GM06990 (cell line): ENCODE results near the gene TMEM145.

Experiments used
- DNase-seq: peaks from one replicate; pipeline ENCODE4 v3.0.0-alpha.2; 2011; ENCODE audit not compliant: insufficient read length; ENCODE audit errors: extremely low read depth
- H3K27me3 ChIP-seq: replicated peaks from 2 replicates; pipeline ENCODE4 v1.6.0; 2011; ENCODE audit warnings: low read length; ENCODE audit not compliant: control insufficient read depth, insufficient read depth
- H3K36me3 ChIP-seq: 2 replicates; pipeline ENCODE4 v1.5.1; 2011; ENCODE audit warnings: low read length; ENCODE audit not compliant: control insufficient read depth, insufficient read depth
- H3K4me3 ChIP-seq: replicated peaks from 2 replicates; pipeline ENCODE4 v1.5.1; 2011; ENCODE audit warnings: low read depth, mild to moderate bottlenecking, control low read depth, low read length
- CTCF ChIP-seq: IDR thresholded peaks from 2 replicates; pipeline ENCODE4 v1.5.1; 2011; ENCODE audit warnings: low read length, control low read depth, mild to moderate bottlenecking, inconsistent platforms; ENCODE audit not compliant: insufficient read depth, poor library complexity, severe bottlenecking

TMEM145 gene

GRCh38 chr19:42293540-42293939, 19.6 kb upstream of the TMEM145 start:
- no peak for TF ChIP-seq CTCF
- Histone ChIP-seq H3K36me3 (peaks cover 56% of the 10 kb centered on the region), H3K4me3 (no peak overlapping the region), H3K27me3 (no peaks in the 10 kb centered on the region)
- DNase-seq = no peak

DNA sequence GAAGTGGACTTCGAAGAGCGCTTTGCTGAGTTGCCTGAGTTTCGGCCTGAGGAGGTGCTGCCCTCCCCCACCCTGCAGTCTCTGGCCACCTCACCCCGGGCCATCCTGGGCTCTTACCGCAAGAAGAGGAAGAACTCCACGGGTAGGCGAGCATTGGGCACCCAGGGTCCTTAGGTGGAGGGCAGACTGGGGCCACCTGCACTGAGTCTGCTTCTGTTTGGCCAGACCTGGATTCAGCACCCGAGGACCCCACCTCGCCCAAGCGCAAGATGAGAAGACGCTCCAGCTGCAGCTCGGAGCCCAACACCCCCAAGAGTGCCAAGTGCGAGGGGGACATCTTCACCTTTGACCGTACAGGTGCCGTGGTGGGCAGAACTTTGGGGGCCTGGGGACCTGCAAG, 19.2 kb upstream of the TMEM145 start:
- Histone ChIP-seq H3K36me3 (peaks cover 56% of the 10 kb centered on the region), H3K4me3 (no peak overlapping the region), H3K27me3 (no peaks in the 10 kb centered on the region)
- DNase-seq = no peak
- TF ChIP-seq CTCF = no peak

GRCh38 chr19:42294471-42295137, 18.5 kb upstream of the TMEM145 start:
- Histone ChIP-seq H3K27me3 (no peaks in the 10 kb centered on the region), H3K36me3 (peaks cover 49% of the 10 kb centered on the region), H3K4me3 (no peak overlapping the region)
- no peak for DNase-seq
- no peak for TF ChIP-seq CTCF

GRCh38 chr19:42295342-42295741, 17.8 kb upstream of the TMEM145 start:
- DNase-seq = no peak
- Histone ChIP-seq H3K27me3 (no peaks in the 10 kb centered on the region), H3K4me3 (no peak overlapping the region), H3K36me3 (peaks cover 42% of the 10 kb centered on the region)
- TF ChIP-seq CTCF = no peak

DNA sequence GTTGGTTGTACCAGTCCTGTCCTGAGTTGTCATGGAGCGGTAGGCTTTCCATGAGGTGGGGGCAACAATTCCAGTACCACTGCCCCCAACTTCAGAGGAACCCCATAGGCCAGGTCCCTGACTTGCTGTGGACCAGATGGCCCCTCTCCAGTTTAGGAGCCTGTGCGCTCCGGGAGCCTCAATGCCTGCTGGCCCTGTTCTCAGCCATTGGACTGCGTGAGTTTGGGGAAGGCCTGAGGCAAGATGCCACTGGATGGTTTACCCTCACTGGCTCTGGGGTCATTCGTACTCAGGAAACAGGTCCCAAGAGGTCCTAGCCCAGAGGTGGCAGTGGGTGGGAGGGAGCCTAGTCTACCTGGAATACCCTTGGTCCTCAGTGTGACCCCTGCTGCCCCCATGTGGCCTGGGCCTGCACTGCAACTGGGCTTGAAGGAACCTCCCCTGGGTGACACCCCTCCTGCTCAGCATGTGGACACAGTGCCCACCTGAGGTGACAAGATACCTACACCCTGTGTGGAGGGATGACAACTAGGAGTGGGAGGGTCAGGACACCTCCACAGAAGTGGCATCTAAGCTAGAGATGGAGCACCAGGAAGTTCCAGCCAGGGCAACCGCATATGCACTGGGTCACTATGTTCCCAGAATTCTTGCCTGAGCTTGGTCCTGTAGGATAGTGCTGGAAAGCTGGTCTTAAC, 17.1 kb upstream of the TMEM145 start:
- peak; percentile 99 for TF ChIP-seq CTCF
- peak; percentile 73 for DNase-seq
- Histone ChIP-seq H3K36me3 (peaks cover 38% of the 10 kb centered on the region), H3K4me3 (no peak overlapping the region), H3K27me3 (no peaks in the 10 kb centered on the region)
